ENCODE measurements around the gene ACBD4.

- TF ChIP-seq CTCF (IDR thresholded peaks at IDR 0.05; ENCODE audit: low read depth, low read length, poor library complexity, severe bottlenecking) (no peak), EZH2phosphoT487 (IDR thresholded peaks at IDR 0.05; ENCODE audit: borderline replicate concordance, low read length) (no peak)
These were observed 43.6 kb upstream of the ACBD4 start for GRCh38 chr17:45091778-45092425.

Measured in DOHH2 (cell line).